ENCODE results near the gene TPCN1.
"Not testable (repeated sequence)": the region's sequence is repeated elsewhere in the genome, so short reads cannot be mapped to it uniquely, and the experiment has no call there.

The TPCN1 gene

GRCh38 chr12:113197518-113198077 lies 23.7 kb upstream of the TPCN1 start:
- no peak for DNase-seq

- DNase-seq: no peak
Measured at GRCh38 chr12:113198296-113198695, 23.0 kb upstream of the TPCN1 start.

- no peak for DNase-seq
Measured at GRCh38 chr12:113200021-113200797, 21.1 kb upstream of the TPCN1 start.

GRCh38 chr12:113201187-113202177 lies 19.8 kb upstream of the TPCN1 start:
- DNase-seq: no peak

- no peak for DNase-seq
Measured at GRCh38 chr12:113202300-113203075, 18.8 kb upstream of the TPCN1 start.

- DNase-seq: no peak
Measured at GRCh38 chr12:113203852-113204760, 17.2 kb upstream of the TPCN1 start.

GRCh38 chr12:113204804-113205203 lies 16.5 kb upstream of the TPCN1 start:
- no peak for DNase-seq

- not testable (repeated sequence) for DNase-seq
Measured at GRCh38 chr12:113206802-113207201, 14.5 kb upstream of the TPCN1 start.

- no peak for DNase-seq
Measured at GRCh38 chr12:113207613-113208040, 13.6 kb upstream of the TPCN1 start.

- peak; percentile 77 for DNase-seq
Measured at GRCh38 chr12:113208041-113208934, 13.0 kb upstream of the TPCN1 start.

GRCh38 chr12:113211160-113211559 lies 10.1 kb upstream of the TPCN1 start:
- DNase-seq: no peak

GRCh38 chr12:113214895-113215400 lies 6.3 kb upstream of the TPCN1 start:
- DNase-seq: peak; percentile 60

GRCh38 chr12:113216027-113216426 lies 5.2 kb upstream of the TPCN1 start:
- DNase-seq: no peak

- peak; percentile 31 for DNase-seq
Measured at GRCh38 chr12:113220593-113221180, 577 bp upstream of the TPCN1 start.

GRCh38 chr12:113221997-113222729 lies 899 bp downstream of the TPCN1 start:
- DNase-seq: no peak

- DNase-seq: peak; percentile 75
Measured at GRCh38 chr12:113222730-113223531, 1.7 kb downstream of the TPCN1 start.

GRCh38 chr12:113224955-113225354 lies 3.7 kb downstream of the TPCN1 start:
- DNase-seq: no peak

Measured in femur (tissue), 1 donor.